ENCODE measurements around the gene PGAP3.

Gene PGAP3

GRCh38 chr17:39635614-39636176, 52.2 kb downstream of the PGAP3 start:
- no peak for DNase-seq (ENCODE audit: insufficient read length)
- no peak for FAIRE-seq
- no peak for TF ChIP-seq POLR2AphosphoS5 (IDR thresholded peaks at IDR 0.05; ENCODE audit: low read depth, low read length)
- no peak for TF ChIP-seq TAF1 (IDR thresholded peaks at IDR 0.05; ENCODE audit: borderline replicate concordance, low read depth, low read length)
- TF ChIP-seq POLR2A (IDR thresholded peaks at IDR 0.05; ENCODE audit: low read depth, low read length): no peak

GRCh38 chr17:39634384-39634871, 53.4 kb downstream of the PGAP3 start:
- DNase-seq (ENCODE audit: insufficient read length) (no peak), FAIRE-seq (no peak)
- TF ChIP-seq TAF1 (IDR thresholded peaks at IDR 0.05; ENCODE audit: borderline replicate concordance, low read depth, low read length) (no peak), POLR2A (IDR thresholded peaks at IDR 0.05; ENCODE audit: low read depth, low read length) (no peak), POLR2AphosphoS5 (IDR thresholded peaks at IDR 0.05; ENCODE audit: low read depth, low read length) (no peak)

GRCh38 chr17:39633570-39634183, 54.2 kb downstream of the PGAP3 start:
- TF ChIP-seq POLR2AphosphoS5 (IDR thresholded peaks at IDR 0.05; ENCODE audit: low read depth, low read length) (no peak), TAF1 (IDR thresholded peaks at IDR 0.05; ENCODE audit: borderline replicate concordance, low read depth, low read length) (no peak), POLR2A (IDR thresholded peaks at IDR 0.05; ENCODE audit: low read depth, low read length) (no peak)
- FAIRE-seq (no peak), DNase-seq (ENCODE audit: insufficient read length) (no peak)

GRCh38 chr17:39632153-39632941, 55.5 kb downstream of the PGAP3 start:
- DNase-seq (ENCODE audit: insufficient read length) (no peak), FAIRE-seq (no peak)
- TF ChIP-seq POLR2AphosphoS5 (IDR thresholded peaks at IDR 0.05; ENCODE audit: low read depth, low read length) (no peak), TAF1 (IDR thresholded peaks at IDR 0.05; ENCODE audit: borderline replicate concordance, low read depth, low read length) (no peak), POLR2A (IDR thresholded peaks at IDR 0.05; ENCODE audit: low read depth, low read length) (no peak)

GRCh38 chr17:39631403-39631802, 56.5 kb downstream of the PGAP3 start:
- FAIRE-seq (no peak), DNase-seq (ENCODE audit: insufficient read length) (no peak)
- TF ChIP-seq TAF1 (IDR thresholded peaks at IDR 0.05; ENCODE audit: borderline replicate concordance, low read depth, low read length): no peak
- no peak for TF ChIP-seq POLR2AphosphoS5 (IDR thresholded peaks at IDR 0.05; ENCODE audit: low read depth, low read length)
- TF ChIP-seq POLR2A (IDR thresholded peaks at IDR 0.05; ENCODE audit: low read depth, low read length): no peak

- DNase-seq (ENCODE audit: insufficient read length) (no peak), FAIRE-seq (no peak)
- TF ChIP-seq POLR2A (IDR thresholded peaks at IDR 0.05; ENCODE audit: low read depth, low read length): no peak
These were observed 58.0 kb downstream of the PGAP3 start for GRCh38 chr17:39629898-39630297.

- TF ChIP-seq POLR2A (IDR thresholded peaks at IDR 0.05; ENCODE audit: low read depth, low read length) (no peak), TAF1 (IDR thresholded peaks at IDR 0.05; ENCODE audit: borderline replicate concordance, low read depth, low read length) (no peak), POLR2AphosphoS5 (IDR thresholded peaks at IDR 0.05; ENCODE audit: low read depth, low read length) (no peak)
- FAIRE-seq: no peak
- no peak for DNase-seq (ENCODE audit: insufficient read length)
These were observed 58.4 kb downstream of the PGAP3 start for GRCh38 chr17:39629494-39629880.

GRCh38 chr17:39628655-39629493, 59.0 kb downstream of the PGAP3 start:
- TF ChIP-seq POLR2AphosphoS5 (IDR thresholded peaks at IDR 0.05; ENCODE audit: low read depth, low read length) (no peak), TAF1 (IDR thresholded peaks at IDR 0.05; ENCODE audit: borderline replicate concordance, low read depth, low read length) (no peak), POLR2A (IDR thresholded peaks at IDR 0.05; ENCODE audit: low read depth, low read length) (no peak)
- no peak for DNase-seq (ENCODE audit: insufficient read length)
- no peak for FAIRE-seq

GRCh38 chr17:39627712-39628516, 59.9 kb downstream of the PGAP3 start:
- DNase-seq (ENCODE audit: insufficient read length): no peak
- FAIRE-seq: no peak
- TF ChIP-seq POLR2AphosphoS5 (IDR thresholded peaks at IDR 0.05; ENCODE audit: low read depth, low read length): no peak
- TF ChIP-seq TAF1 (IDR thresholded peaks at IDR 0.05; ENCODE audit: borderline replicate concordance, low read depth, low read length): no peak
- no peak for TF ChIP-seq POLR2A (IDR thresholded peaks at IDR 0.05; ENCODE audit: low read depth, low read length)

GRCh38 chr17:39627047-39627711, 60.7 kb downstream of the PGAP3 start:
- peak; percentile 53 for FAIRE-seq
- TF ChIP-seq POLR2A (IDR thresholded peaks at IDR 0.05; ENCODE audit: low read depth, low read length): no peak
- no peak for TF ChIP-seq POLR2AphosphoS5 (IDR thresholded peaks at IDR 0.05; ENCODE audit: low read depth, low read length)
- no peak for DNase-seq (ENCODE audit: insufficient read length)
